Measurements from ENCODE around the gene MVB12B.

Gene MVB12B

DNA sequence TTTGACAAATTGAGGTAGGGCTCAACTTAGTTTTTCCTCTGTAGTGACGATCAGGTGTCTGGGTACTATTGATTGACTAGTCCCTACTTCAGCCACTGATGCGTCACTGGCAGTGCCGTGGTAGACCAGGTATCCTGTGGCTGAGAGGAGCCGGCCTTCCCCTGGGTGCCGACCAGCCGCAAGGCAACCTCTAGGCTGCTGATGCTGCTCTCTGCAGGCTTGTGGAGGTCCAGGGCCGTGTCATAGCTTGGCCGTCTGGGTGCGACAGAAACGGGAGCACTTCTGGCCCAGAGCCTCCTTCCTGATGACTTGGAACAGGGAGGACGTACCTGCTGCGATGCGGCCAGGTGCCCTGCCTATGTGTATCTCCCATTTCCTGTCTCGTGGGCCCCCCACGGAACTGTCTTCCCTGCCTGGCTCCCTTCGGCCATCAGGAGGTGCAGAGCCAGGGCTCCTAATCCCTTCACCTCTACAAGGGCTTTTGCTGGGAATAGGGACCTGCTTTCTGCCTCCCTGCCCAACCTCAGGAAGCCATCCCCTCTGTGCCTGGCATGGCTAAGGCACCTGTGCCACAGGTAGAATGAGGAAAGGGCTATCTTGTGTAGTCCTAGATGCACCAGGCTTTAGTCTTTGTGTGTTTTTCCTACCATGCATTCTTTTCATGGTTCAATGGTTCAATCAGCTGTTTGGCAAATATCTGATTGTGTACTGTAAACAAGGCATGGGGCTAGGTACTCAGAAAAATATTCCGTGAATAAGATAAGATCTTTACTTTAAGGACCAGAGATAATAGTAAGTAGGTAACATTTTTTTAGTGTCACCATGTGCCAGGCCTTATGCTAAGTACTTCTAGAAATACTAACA is 44.6 kb downstream of the MVB12B start:
- H3K9me3 ChIP-seq (ENCODE audit: control insufficient read depth, low read length) = no peaks in the 10 kb centered on the region
- no peak overlapping the region for H3K9ac ChIP-seq (ENCODE audit: low read length)
- no peak for DNase-seq (ENCODE audit: low read depth)
- no peaks in the 10 kb centered on the region for H3K36me3 ChIP-seq (ENCODE audit: control insufficient read depth, insufficient read depth, low read length, severe bottlenecking)
- H3K4me3 ChIP-seq (ENCODE audit: low read length) = no peak overlapping the region
- H3K27me3 ChIP-seq (replicated peaks; ENCODE audit: control insufficient read depth, insufficient read depth, low read length) = no peaks in the 10 kb centered on the region
- peaks cover 13% of the 10 kb centered on the region for H3K4me1 ChIP-seq (ENCODE audit: control insufficient read depth, insufficient read depth, low read length)

GRCh38 chr9:126372716-126373115 is 46.1 kb downstream of the MVB12B start:
- Histone ChIP-seq H3K9me3 (ENCODE audit: control insufficient read depth, low read length) (no peaks in the 10 kb centered on the region), H3K9ac (ENCODE audit: low read length) (no peak overlapping the region), H3K4me1 (ENCODE audit: control insufficient read depth, insufficient read depth, low read length) (peaks cover 13% of the 10 kb centered on the region), H3K27me3 (replicated peaks; ENCODE audit: control insufficient read depth, insufficient read depth, low read length) (no peaks in the 10 kb centered on the region), H3K36me3 (ENCODE audit: control insufficient read depth, insufficient read depth, low read length, severe bottlenecking) (no peaks in the 10 kb centered on the region), H3K4me3 (ENCODE audit: low read length) (no peak overlapping the region)
- no peak for DNase-seq (ENCODE audit: low read depth)

DNA sequence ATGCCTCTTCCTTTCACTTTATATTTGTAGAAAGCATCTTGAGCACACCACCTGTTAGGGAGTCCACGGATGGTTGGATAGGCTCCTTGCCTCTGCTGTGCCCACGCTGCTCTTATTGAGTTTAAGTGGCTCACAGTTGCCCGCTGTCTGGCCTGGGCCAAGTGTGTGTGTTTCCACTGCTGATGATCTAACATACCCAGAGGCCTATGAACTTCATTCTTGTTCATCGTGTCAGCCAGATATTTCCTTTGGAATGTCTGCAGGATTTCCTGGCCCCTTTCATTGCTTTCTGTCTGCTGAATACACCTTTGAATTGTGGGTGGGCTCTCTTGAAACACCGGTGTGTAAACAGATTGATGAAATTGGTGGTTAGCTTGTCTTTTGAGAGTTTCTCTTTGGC is 46.6 kb downstream of the MVB12B start:
- no peak overlapping the region for H3K4me3 ChIP-seq (ENCODE audit: low read length)
- peaks cover 13% of the 10 kb centered on the region for H3K4me1 ChIP-seq (ENCODE audit: control insufficient read depth, insufficient read depth, low read length)
- DNase-seq (ENCODE audit: low read depth) = peak; percentile 29

DNA sequence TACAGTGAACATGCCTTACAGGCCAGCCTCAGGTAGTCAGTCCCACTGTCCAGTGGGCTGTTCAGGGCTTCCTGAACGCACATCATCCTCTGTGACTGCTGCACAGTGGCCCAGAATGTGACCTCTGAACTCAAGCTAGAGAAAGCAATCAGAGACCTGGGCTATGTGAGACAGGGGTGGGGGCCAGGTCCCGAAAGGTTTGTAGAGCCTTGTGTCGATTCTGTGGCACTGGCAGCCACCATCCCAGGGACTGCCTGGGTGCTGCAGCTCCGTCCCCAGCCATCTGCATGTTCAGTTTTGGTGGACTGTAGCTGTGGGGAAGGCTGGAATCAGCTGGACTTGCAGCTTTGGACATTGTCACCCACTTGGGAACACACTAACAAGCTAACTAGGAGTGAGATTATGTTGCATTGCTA is 47.7 kb downstream of the MVB12B start:
- H3K4me1 ChIP-seq (ENCODE audit: control insufficient read depth, insufficient read depth, low read length) = peaks cover 13% of the 10 kb centered on the region
- no peaks in the 10 kb centered on the region for H3K27me3 ChIP-seq (replicated peaks; ENCODE audit: control insufficient read depth, insufficient read depth, low read length)
- H3K9me3 ChIP-seq (ENCODE audit: control insufficient read depth, low read length) = no peaks in the 10 kb centered on the region
- no peak for DNase-seq (ENCODE audit: low read depth)
- H3K36me3 ChIP-seq (ENCODE audit: control insufficient read depth, insufficient read depth, low read length, severe bottlenecking) = no peaks in the 10 kb centered on the region
- no peak overlapping the region for H3K4me3 ChIP-seq (ENCODE audit: low read length)
- no peak overlapping the region for H3K9ac ChIP-seq (ENCODE audit: low read length)

More for the DNA sequence above, 46.6 kb downstream of the MVB12B start:
- Histone ChIP-seq H3K9me3 (ENCODE audit: control insufficient read depth, low read length) (no peaks in the 10 kb centered on the region), H3K36me3 (ENCODE audit: control insufficient read depth, insufficient read depth, low read length, severe bottlenecking) (no peaks in the 10 kb centered on the region), H3K9ac (ENCODE audit: low read length) (no peak overlapping the region), H3K27me3 (replicated peaks; ENCODE audit: control insufficient read depth, insufficient read depth, low read length) (no peaks in the 10 kb centered on the region)

DNA sequence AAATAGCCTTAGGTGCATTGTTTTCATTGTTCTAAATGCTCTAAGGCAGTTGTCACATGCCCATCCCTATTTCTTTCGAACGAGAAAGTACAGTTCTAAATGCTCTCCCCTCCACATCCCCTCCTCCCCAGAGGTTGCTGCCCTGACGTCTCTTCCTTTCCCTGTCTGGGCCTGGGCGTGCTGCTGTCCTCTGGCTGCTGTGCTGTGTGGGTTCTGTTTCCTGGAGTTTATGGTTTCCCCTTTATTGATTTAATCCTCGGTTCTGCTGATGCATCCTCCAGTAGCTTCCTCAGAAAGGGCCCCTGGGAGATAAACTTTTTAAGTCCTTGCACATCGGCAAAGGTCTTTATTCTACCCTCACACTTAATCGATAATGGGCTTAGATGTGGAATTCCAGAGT is 48.8 kb downstream of the MVB12B start:
- DNase-seq (ENCODE audit: low read depth) = no peak
- Histone ChIP-seq H3K4me1 (ENCODE audit: control insufficient read depth, insufficient read depth, low read length) (peaks cover 13% of the 10 kb centered on the region), H3K9ac (ENCODE audit: low read length) (peak overlapping the region; percentile 53), H3K9me3 (ENCODE audit: control insufficient read depth, low read length) (no peaks in the 10 kb centered on the region), H3K4me3 (ENCODE audit: low read length) (peak overlapping the region; percentile 58), H3K36me3 (ENCODE audit: control insufficient read depth, insufficient read depth, low read length, severe bottlenecking) (no peaks in the 10 kb centered on the region), H3K27me3 (replicated peaks; ENCODE audit: control insufficient read depth, insufficient read depth, low read length) (no peaks in the 10 kb centered on the region)

DNA sequence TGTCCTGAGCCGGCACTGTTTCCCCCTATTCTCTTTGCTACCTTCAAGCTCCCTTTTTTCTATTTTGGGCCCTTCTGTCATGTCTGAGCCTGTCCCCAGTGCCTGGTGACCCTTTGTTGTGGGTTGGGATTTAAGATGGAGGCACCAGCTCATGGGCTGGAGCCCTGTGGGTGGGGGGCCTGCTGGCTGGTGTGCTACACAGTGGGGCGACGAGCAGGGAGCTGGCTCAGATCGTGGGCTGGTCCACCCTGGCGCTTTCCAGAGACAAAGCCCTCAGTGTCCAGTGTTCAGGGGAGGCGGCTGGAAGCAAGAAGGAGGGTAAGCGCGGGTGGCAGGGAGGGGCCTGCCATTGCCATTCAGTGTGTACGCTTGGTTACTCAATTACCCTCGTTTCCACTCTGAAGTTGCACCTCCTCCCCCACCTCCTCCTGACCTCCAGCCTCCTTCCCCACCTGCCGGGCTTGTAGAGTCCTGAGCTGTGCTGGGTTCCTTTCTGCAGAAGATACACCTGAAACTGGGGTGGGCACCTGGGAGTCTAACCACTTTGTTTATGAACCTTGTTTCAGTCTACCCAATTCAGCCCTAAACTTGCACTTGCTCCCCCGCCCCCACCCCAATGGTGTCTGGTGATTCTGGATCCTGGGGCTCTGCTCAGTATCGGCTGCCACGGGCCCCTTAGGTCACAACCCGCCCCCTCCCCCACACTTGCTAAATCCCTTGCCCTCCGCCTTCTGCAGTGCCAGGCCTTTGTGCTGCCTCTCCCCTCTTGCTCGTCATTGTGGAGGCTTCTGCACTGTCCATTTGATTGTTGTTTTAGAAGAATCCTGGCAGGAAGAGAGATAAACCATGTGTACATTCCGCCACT is 49.9 kb downstream of the MVB12B start:
- no peak for DNase-seq (ENCODE audit: low read depth)
- peak overlapping the region; percentile 58 for H3K4me3 ChIP-seq (ENCODE audit: low read length)
- H3K27me3 ChIP-seq (replicated peaks; ENCODE audit: control insufficient read depth, insufficient read depth, low read length) = no peaks in the 10 kb centered on the region
- peaks cover 13% of the 10 kb centered on the region for H3K4me1 ChIP-seq (ENCODE audit: control insufficient read depth, insufficient read depth, low read length)
- H3K36me3 ChIP-seq (ENCODE audit: control insufficient read depth, insufficient read depth, low read length, severe bottlenecking) = no peaks in the 10 kb centered on the region
- H3K9me3 ChIP-seq (ENCODE audit: control insufficient read depth, low read length) = no peaks in the 10 kb centered on the region
- H3K9ac ChIP-seq (ENCODE audit: low read length) = peak overlapping the region; percentile 53

DNA sequence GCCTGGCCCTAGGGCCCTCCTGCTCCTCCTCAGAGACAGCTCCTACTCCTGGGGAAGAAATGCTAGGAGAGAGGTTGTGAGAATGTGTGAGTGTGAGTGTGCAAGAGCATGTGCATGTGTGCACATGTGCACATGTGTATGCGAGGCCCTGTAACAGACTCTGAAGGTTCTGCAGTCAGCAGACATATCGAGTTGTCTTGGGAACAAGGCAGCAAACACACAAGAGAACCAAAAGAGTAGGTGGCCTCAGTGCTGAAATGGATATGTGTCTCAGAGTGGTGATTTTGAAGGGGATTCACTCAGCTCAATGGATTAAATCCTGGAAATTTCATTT is 50.5 kb downstream of the MVB12B start:
- Histone ChIP-seq H3K4me1 (ENCODE audit: control insufficient read depth, insufficient read depth, low read length) (peaks cover 13% of the 10 kb centered on the region), H3K9me3 (ENCODE audit: control insufficient read depth, low read length) (no peaks in the 10 kb centered on the region), H3K4me3 (ENCODE audit: low read length) (no peak overlapping the region), H3K36me3 (ENCODE audit: control insufficient read depth, insufficient read depth, low read length, severe bottlenecking) (no peaks in the 10 kb centered on the region), H3K27me3 (replicated peaks; ENCODE audit: control insufficient read depth, insufficient read depth, low read length) (no peaks in the 10 kb centered on the region), H3K9ac (ENCODE audit: low read length) (no peak overlapping the region)
- no peak for DNase-seq (ENCODE audit: low read depth)

GRCh38 chr9:126377536-126377935 is 50.9 kb downstream of the MVB12B start:
- no peaks in the 10 kb centered on the region for H3K36me3 ChIP-seq (ENCODE audit: control insufficient read depth, insufficient read depth, low read length, severe bottlenecking)
- H3K9ac ChIP-seq (ENCODE audit: low read length) = no peak overlapping the region
- no peak overlapping the region for H3K4me3 ChIP-seq (ENCODE audit: low read length)
- peaks cover 13% of the 10 kb centered on the region for H3K4me1 ChIP-seq (ENCODE audit: control insufficient read depth, insufficient read depth, low read length)
- H3K27me3 ChIP-seq (replicated peaks; ENCODE audit: control insufficient read depth, insufficient read depth, low read length) = no peaks in the 10 kb centered on the region
- DNase-seq (ENCODE audit: low read depth) = no peak
- H3K9me3 ChIP-seq (ENCODE audit: control insufficient read depth, low read length) = no peaks in the 10 kb centered on the region

DNA sequence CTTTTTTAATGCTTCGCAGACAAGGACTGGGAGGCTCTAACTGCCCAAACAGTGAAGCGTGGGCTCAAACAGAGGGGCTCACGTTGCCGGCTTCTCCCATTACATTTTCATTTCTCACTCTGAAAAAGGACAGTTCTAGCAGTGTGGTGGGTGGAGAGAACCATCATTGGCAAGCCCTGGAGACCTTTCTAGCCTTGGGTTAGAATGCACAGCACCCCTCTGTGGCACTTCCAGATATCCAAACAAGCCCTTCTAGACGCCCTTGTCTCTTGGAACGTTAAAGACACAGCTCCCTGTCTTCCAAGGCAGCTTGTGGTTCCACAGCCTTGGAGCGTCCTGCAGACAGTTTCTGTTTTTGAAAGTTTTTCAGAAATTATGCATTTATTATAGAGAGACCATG is 52.1 kb downstream of the MVB12B start:
- no peak for DNase-seq (ENCODE audit: low read depth)
- Histone ChIP-seq H3K4me1 (ENCODE audit: control insufficient read depth, insufficient read depth, low read length) (peaks cover 13% of the 10 kb centered on the region), H3K36me3 (ENCODE audit: control insufficient read depth, insufficient read depth, low read length, severe bottlenecking) (no peaks in the 10 kb centered on the region), H3K4me3 (ENCODE audit: low read length) (no peak overlapping the region), H3K9ac (ENCODE audit: low read length) (no peak overlapping the region), H3K9me3 (ENCODE audit: control insufficient read depth, low read length) (no peaks in the 10 kb centered on the region), H3K27me3 (replicated peaks; ENCODE audit: control insufficient read depth, insufficient read depth, low read length) (no peaks in the 10 kb centered on the region)

GRCh38 chr9:126379661-126380360 is 53.2 kb downstream of the MVB12B start:
- H3K4me1 ChIP-seq (ENCODE audit: control insufficient read depth, insufficient read depth, low read length) = peaks cover 13% of the 10 kb centered on the region
- no peaks in the 10 kb centered on the region for H3K27me3 ChIP-seq (replicated peaks; ENCODE audit: control insufficient read depth, insufficient read depth, low read length)
- no peak overlapping the region for H3K9ac ChIP-seq (ENCODE audit: low read length)
- peak; percentile 7 for DNase-seq (ENCODE audit: low read depth)
- peaks cover 2% of the 10 kb centered on the region for H3K36me3 ChIP-seq (ENCODE audit: control insufficient read depth, insufficient read depth, low read length, severe bottlenecking)
- no peaks in the 10 kb centered on the region for H3K9me3 ChIP-seq (ENCODE audit: control insufficient read depth, low read length)
- H3K4me3 ChIP-seq (ENCODE audit: low read length) = no peak overlapping the region

GRCh38 chr9:126380447-126380846 is 53.8 kb downstream of the MVB12B start:
- no peak for DNase-seq (ENCODE audit: low read depth)
- H3K27me3 ChIP-seq (replicated peaks; ENCODE audit: control insufficient read depth, insufficient read depth, low read length) = no peaks in the 10 kb centered on the region
- no peaks in the 10 kb centered on the region for H3K9me3 ChIP-seq (ENCODE audit: control insufficient read depth, low read length)
- H3K9ac ChIP-seq (ENCODE audit: low read length) = no peak overlapping the region
- peaks cover 2% of the 10 kb centered on the region for H3K36me3 ChIP-seq (ENCODE audit: control insufficient read depth, insufficient read depth, low read length, severe bottlenecking)
- H3K4me3 ChIP-seq (ENCODE audit: low read length) = no peak overlapping the region
- peaks cover 8% of the 10 kb centered on the region for H3K4me1 ChIP-seq (ENCODE audit: control insufficient read depth, insufficient read depth, low read length)
